ENCODE measurements around the gene ORM1. TPM values are rescaled to one million over a fixed set of nuclear protein-coding genes. Genes with fewer than 3 reads are reported as not detected.

The ORM1 gene
- total RNA-seq, 1 donor: not detected

- no peak for DNase-seq (ENCODE audit: low read depth)
- no peak overlapping the region for H3K4me3 ChIP-seq (ENCODE audit: low read depth, low read length)
- no peak for TF ChIP-seq CTCF (IDR thresholded peaks at IDR 0.05; ENCODE audit: insufficient read depth, low read length)
These were observed 15.3 kb downstream of the ORM1 start for GRCh38 chr9:114338187-114338586.

- peak; percentile 86 for TF ChIP-seq CTCF (IDR thresholded peaks at IDR 0.05; ENCODE audit: insufficient read depth, low read length)
- peak; percentile 50 for DNase-seq (ENCODE audit: low read depth)
These were observed 16.4 kb downstream of the ORM1 start for GRCh38 chr9:114339130-114339908.

GRCh38 chr9:114341152-114341830, 18.4 kb downstream of the ORM1 start:
- no peak for DNase-seq (ENCODE audit: low read depth)
- H3K4me3 ChIP-seq (ENCODE audit: low read depth, low read length): no peak overlapping the region
- TF ChIP-seq CTCF (IDR thresholded peaks at IDR 0.05; ENCODE audit: insufficient read depth, low read length): no peak

More at GRCh38 chr9:114339130-114339908, 16.4 kb downstream of the ORM1 start:
- H3K4me3 ChIP-seq (ENCODE audit: low read depth, low read length): no peak overlapping the region

GRCh38 chr9:114341991-114342390, 19.1 kb downstream of the ORM1 start:
- no peak for DNase-seq (ENCODE audit: low read depth)
- H3K4me3 ChIP-seq (ENCODE audit: low read depth, low read length): no peak overlapping the region
- TF ChIP-seq CTCF (IDR thresholded peaks at IDR 0.05; ENCODE audit: insufficient read depth, low read length): no peak

GRCh38 chr9:114342755-114343440, 20.0 kb downstream of the ORM1 start:
- TF ChIP-seq CTCF (IDR thresholded peaks at IDR 0.05; ENCODE audit: insufficient read depth, low read length): no peak
- H3K4me3 ChIP-seq (ENCODE audit: low read depth, low read length): no peak overlapping the region
- DNase-seq (ENCODE audit: low read depth): no peak

- no peak for TF ChIP-seq CTCF (IDR thresholded peaks at IDR 0.05; ENCODE audit: insufficient read depth, low read length)
- DNase-seq (ENCODE audit: low read depth): peak; percentile 65
- no peak overlapping the region for H3K4me3 ChIP-seq (ENCODE audit: low read depth, low read length)
These were observed 20.7 kb downstream of the ORM1 start for GRCh38 chr9:114343471-114344187.

Measured in fibroblast of the aortic adventitia (primary cell).